NCI-H187 treated with DMSO at 0.1 percent for 48 hours (cell line): ENCODE results near the gene SH3BP4.
"Not testable (repeated sequence)": the region's sequence is repeated elsewhere in the genome, so short reads cannot be mapped to it uniquely, and the experiment has no call there.

Experiments
- DNase-seq: peaks from one replicate; lab custom pipeline; 2025; lab: John Stamatoyannopoulos, UW

SH3BP4 gene

DNA sequence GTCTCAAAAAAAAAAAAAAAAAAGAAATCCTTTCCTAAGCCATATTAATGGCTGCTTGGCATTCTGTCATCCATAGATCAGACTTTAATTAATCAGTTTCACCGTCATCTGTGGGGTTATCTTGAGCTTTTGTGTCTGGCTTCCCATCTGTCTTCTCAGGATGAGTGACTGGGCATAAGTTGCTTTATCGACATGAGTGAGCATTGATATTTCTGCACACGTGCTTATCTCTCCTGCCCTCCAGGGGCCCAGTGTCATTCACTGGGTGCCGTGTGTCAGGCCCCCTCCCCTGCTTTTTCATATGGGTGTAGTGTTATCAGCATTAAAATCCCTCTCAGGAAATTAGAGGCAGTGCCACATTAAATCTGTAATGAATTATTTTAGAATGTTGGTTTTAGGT is 65.6 kb downstream of the SH3BP4 start:
- DNase-seq: no peak

DNA sequence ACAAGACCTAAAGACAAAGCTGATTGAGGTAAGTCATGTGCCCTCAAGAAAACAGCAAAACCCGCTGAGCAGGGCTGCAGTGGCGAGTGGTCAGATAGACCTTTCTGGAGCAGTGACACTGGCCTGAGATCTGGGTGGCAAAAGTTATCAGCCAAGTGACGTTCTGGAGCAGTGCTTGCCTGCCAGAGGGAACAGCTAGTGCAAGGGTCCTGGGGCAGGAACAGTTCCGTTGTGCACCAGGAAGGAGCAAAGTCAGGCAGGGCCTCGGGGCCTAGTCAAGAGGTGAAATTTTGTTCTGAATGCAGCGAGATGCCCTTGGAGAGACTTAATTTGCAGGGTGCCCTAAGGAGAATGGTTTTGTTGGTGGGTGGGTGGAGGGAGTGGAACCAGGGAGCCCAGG is 67.0 kb downstream of the SH3BP4 start:
- DNase-seq: no peak

GRCh38 chr2:235020141-235020540 is 68.3 kb downstream of the SH3BP4 start:
- not testable (repeated sequence) for DNase-seq

- no peak for DNase-seq
These were observed 69.9 kb downstream of the SH3BP4 start for GRCh38 chr2:235021752-235022151.

DNA sequence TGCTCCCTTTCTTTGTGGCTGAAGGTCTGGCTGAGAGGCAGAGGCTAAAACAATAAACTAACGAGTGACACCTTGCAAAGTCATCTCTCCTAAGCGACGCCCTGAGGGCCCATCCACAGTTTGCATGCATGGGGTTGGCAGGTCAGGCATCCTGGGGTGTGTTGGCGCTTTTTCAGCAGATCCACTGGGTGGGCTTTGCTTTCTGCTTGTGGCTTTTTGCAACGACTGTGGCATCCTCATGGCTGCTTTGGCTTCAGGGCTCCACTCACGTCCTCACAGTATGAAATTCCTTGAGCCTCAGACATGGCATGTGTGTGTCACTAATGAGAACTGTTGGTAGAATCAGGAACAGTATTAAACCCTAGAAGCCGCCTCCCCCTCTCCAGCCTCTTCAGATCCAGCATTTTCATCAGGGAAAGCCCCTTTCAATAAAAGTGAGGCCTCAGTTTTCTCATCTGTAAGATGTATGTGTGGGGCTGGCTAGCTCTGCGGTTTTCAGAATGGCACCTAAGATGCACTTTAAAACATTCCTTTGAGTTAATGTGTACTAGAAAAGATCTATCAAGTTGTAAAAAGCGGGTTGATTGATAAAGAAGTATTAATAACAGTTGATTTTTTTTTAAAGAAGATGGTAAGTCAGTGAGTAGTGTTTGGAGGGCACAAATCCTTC is 72.5 kb downstream of the SH3BP4 start:
- DNase-seq: no peak

GRCh38 chr2:235024931-235025773 is 73.3 kb downstream of the SH3BP4 start:
- no peak for DNase-seq

DNA sequence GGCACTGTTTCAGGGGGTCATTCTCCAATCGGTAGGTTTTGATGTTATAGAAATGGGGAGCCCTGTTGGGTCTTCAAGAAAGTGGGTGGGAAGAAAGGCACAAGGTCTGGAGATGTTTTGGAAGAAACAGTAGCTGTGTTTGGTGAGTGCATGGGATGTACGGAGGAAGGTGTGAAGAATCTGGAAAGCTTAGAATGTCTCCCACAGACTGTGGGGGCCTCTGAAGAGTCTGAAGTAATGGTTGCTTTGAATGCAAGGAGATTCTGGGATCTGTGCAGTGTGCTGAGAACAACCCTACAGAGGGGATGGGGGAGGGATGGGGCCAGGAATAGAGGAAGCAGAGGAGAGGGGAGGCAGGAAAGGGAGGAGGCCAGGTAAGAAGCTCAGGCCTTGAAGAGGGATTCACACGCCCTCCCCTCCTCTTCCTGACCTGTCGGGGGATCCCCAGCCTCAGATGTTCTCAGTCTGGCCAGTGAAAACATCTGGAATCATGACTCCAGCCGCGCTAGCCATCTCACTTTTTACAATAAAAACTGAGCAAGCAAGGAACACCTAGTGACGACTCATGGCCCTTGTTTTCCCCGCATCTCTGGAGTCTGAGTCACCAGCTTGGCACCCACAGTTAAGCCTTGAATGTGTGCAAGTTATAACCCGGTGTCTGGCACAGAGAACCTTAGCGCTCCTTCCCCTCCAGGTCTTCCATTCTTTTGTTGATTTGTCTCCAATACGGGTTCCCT is 74.2 kb downstream of the SH3BP4 start:
- no peak for DNase-seq

DNA sequence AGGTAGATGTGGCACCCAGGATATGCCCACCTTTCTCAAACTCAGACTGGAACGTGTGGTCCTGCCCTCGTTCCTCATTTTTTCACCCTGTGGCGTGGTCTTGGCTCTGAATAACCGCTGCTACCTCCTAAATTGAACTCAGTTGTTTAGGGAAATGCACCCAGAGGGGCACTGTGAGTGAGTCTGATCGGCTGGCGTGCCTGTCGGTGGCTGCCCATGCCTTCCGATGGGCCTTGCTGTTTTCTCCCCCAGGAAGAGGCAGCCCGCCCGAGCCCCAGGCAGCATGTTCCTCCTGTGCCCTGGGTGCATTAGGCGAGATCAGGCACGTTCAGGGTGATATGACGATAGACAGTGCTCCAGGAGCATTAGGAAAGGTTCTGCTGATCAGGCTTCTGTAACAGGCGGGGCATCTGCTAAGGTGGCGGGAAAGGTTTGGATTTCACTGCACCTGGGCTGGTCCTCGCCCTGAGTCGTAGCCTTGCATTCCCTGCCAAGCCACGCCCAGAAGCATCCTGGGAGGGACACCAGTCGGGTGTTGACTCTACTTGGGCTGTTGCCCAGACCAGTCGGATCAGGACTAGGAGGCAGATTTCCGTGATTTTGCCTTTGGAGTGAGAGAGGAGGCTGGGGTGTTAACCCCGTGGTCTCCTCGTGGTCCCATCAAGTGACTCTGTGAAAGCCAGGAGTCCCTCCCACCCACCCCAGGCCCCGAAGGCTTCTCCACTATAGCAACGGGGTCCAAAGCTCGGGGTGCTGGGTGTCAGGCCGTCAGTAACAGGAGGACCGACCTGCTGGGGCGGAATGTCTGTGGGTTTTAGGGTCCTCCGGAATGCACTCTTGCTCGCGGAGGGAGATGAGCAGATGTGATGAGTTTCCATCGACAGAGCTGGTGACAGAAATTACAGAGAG is 75.1 kb downstream of the SH3BP4 start:
- DNase-seq: no peak

DNA sequence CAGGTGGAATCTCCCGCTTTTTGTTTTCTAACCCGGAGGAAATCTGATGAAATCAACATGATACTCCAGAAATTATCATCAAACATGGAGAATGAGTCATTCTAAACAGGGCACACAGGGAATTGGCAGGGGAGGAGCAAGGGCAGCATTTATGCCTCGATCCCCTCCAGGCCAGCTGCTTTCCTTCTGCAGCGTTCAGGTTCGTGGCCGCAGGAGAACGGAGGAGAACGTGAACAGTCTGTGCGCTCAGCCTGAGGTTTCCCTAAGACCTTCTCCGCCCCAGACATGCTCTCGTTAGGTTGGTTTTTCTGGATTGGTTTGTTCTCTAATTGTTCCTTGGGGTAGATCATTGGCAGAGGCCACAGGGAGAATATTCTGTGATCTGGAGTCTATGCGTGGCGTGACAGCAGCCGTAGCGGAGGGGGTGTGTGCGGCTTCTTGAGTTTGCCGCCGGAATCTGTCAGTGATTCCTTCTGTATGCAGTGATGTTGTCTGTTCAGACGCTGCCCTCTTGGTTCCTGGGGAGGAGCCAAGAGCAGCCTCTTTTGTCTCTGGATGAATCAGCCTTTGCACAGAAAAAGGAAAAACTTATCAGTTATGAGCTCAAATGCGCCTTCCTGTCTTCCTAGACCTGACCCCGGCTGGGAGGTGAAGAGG is 75.9 kb downstream of the SH3BP4 start:
- DNase-seq: no peak

DNA sequence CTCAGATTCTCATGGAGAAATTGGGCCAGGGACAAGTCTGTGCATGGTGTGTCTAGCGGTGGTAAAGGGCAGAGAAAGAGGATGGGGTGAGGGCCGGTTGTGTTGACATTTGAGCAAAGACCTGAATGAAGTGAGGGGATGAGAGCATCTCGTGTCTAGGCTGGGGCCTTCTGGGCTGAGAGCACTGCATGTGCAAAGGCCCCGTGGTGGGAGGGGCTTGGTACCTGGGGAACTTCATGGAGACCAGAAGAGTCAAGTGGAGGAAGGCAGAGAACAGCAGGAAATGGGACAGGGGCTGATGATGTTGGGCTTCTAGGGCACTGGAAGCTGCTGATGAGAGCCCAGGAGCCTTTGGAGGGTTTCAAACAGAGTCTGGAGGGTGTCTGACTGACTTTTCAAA is 76.8 kb downstream of the SH3BP4 start:
- DNase-seq: no peak

- DNase-seq: no peak
These were observed 77.2 kb downstream of the SH3BP4 start for GRCh38 chr2:235029054-235029453.

DNA sequence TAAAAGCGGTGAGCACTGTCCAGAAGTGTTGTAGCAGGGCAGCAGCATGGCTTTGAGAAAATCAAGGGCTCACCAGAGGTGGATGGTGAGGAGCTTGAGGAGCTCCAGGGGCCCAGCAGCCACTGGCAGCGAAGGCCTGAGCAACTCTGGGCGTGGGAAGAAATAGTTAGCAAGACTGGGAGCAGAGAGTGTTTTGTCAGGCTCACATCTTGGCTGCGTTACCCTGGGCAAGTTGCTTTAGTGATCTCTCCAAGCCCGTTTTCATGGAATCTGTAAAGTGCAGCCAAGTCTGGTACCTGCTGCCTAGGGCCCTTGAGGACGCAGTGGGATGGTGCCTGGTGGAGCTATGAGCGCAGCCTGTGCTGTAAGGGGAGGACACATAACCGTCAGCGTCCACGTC is 78.3 kb downstream of the SH3BP4 start:
- DNase-seq: no peak

- DNase-seq: no peak
These were observed 79.1 kb downstream of the SH3BP4 start for GRCh38 chr2:235030936-235031335.

DNA sequence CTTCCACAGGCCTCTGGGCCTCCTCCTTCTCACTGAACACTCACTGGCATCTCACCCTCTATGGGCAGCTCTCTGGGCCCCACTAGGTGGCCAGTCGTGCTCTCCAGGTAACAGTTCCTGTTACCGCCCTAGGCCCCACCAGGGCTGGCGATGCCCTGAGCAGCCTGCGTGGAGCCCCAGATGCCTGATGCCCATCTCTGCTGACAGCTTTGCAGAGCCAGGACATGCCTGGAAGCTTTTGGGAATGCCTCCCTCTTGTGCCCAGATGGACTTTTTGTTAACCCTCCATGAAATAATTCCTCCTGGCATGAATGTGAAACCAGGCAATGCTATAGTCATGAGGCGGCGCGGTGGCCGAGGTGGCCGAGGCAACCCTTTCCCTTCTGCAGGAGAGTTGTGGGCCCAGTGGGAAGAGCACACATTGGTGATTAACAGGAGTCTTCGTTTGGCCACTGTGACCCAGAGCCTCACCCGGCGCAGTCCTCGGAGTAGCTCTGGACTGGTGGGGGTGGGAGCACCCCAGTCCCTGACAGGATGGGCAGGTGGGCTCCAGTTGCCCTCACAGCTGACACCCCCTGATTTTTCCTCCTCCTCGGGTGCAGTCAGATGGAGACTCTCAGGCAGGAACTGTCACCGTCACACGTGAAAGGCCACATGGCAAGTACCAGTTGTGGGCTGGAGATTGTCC is 80.0 kb downstream of the SH3BP4 start:
- DNase-seq: no peak

- no peak for DNase-seq
These were observed 80.6 kb downstream of the SH3BP4 start for GRCh38 chr2:235032466-235032865.

GRCh38 chr2:235032949-235033348 is 81.1 kb downstream of the SH3BP4 start:
- no peak for DNase-seq

- DNase-seq: no peak
These were observed 82.7 kb downstream of the SH3BP4 start for GRCh38 chr2:235034265-235035118.

GRCh38 chr2:235037604-235038166 is 85.9 kb downstream of the SH3BP4 start:
- DNase-seq: no peak

GRCh38 chr2:235041221-235041917 is 89.6 kb downstream of the SH3BP4 start:
- DNase-seq: no peak
